ENCODE measurements around the gene C10orf62.
"Not testable (repeated sequence)": the region's sequence is repeated elsewhere in the genome, so short reads cannot be mapped to it uniquely, and the experiment has no call there.

C10orf62 gene

DNA sequence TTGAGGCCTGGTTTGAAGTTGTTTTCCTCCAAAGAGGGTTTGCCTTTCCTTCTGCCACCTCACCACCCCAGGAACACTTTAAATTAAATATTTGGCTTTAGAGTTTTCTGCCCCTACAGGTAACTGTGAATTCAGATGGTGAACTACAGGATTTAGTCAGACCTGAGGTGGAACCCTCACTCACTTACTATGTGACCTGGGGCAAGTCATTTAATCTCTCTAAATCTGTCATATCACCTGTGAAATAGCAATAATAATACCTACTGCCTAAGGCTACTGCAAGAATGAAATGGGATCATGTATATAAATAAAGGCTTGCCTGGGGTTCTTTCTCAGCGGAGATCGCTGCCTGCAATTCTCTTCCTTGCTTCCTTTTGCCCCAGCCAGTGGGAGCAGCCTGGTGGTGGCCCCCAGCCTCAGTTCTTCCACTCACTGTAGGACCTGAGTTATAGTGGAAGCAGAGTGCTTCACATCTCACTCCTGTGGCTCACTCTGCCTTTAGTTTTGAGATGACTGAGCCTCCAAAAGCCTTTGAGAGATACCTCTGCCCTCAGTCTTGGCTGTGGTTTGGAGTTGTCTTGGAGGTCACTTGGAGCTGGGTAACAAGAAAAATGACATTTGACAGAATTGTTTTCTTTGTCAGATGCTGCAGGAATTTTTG lies 23.1 kb upstream of the C10orf62 start:
- no peak for DNase-seq

DNA sequence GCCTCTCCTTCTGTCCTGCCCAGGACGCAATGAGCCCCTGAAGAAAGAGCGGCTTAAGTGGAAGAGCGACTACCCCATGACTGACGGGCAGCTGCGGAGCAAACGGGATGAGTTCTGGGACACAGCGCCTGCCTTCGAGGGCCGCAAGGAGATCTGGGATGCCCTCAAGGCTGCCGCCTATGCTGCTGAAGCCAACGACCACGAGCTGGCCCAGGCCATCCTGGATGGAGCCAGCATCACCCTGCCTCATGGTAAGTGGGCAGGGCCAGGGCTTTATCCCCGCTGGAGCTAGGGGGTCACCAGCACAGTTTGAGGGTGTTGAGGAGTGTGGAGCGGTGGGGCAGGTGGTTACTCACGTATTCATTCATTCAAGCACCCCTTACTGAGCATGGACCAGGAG lies 21.6 kb upstream of the C10orf62 start:
- no peak for DNase-seq

DNA sequence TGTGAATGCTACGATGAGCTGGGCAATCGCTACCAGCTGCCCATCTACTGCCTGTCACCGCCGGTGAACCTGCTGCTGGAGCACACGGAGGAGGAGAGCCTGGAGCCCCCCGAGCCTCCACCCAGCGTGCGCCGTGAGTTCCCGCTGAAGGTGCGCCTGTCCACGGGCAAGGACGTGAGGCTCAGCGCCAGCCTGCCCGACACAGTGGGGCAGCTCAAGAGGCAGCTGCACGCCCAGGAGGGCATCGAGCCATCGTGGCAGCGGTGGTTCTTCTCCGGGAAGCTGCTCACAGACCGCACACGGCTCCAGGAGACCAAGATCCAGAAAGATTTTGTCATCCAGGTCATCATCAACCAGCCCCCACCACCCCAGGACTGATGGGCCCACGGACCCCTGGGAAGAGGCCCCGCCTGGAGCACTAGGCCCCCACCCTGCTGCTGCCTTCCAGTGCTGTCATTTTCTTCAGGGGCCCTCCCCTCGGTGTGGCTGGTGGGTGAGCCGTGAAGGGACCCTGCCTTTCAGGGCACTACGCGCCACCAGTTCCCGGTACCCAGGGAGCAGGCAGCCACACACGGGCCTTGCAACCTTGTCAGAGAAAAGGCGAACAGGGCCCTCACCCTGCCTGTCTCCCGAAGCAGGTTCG lies 19.3 kb upstream of the C10orf62 start:
- DNase-seq: no peak

DNA sequence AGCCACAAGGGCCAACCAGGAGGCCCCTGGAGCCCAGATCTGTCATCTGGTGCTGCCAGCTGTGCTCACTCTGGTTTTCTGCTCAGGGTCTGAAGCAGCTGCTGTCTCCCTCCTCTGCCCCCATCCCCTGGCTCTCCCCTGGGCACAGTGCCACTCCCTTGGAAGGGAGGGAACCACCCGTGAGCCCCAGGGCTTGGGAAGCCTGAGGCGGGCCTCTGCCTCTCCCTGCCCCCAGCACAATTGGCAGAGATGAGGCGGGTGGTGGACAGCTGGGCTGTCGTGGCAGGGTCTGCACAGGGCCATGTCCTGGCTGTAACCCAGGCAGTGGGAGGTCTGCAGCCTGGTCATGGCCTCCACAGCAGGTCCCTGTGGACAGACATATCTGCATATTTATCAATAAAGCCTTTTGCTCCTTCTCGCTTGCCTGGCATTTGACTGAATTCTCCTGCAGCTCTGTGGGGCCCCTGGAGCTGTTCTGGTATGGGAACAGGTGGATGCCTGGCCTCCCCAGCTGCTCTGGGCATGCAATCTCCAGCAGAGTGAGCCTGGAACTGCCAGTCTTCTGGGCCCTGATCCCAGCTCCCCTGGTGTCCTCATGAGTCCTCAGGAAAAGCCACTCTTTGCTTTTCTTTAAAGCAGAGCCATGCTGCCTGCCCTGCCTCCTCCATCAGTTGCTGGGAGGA lies 18.6 kb upstream of the C10orf62 start:
- no peak for DNase-seq

DNA sequence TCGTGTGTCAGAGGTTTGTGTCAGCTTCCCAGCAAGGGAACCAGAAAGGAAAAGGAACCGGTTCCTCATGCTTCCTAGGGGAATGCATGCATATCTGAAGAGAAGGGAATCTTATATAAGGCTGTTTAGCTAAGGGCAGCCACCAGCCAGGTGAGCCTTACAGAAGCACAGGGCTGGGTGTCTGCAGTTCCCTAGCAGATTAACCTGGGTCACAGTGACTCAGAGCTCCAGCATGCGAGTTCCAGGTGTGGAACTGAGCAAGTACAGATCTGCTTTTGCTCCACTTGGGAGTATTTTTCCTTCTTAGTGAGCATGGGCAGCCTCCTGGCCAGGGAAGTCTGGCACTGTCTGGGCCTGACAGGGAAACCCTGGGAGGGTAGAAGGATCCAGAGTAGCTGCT lies 17.9 kb upstream of the C10orf62 start:
- DNase-seq: no peak

DNA sequence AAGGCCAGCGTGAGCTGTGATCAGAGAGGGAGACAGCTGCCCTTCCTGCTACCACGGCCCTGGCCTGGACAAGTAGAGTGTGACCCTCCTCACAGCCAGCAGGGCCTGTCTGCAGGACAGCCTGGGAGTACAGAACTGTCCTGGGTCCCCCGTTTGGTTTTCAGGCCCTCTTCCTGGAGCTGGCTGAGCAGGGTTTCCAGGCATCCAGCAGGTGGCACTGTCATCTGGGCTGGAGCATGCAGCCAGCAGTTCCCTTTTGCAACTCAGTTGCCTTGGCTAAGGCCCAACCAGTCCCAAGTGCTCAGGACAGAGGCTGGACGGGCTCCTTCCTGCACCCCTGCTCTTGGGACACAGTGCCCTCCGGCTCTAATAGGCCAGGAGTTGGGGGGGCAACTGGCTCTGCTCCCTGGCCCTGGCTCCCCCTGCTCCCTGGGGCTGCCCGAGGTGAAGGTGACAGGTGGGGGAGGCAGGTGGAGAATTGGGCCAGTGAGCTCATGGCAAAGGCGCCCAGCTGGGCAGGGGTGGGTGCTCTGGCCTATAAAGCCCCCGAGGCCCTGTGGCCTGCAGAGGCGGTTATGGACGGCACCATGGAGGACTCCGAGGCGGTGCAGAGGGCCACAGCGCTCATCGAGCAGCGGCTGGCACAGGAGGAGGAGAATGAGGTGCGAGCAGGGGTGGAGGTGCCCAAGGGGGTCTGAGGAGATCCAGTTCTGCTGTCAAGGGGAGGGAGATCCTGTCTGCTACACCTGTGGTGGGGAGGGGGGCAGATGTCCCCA lies 17.1 kb upstream of the C10orf62 start, which contains the start of gene ANKRD2:
ANKRD2 (plus strand) TSS at position 566 of the 776 bp plus-strand sequence; CDS start at position 576, 10 bp downstream.
- peak; percentile 4 to 34 for DNase-seq

DNA sequence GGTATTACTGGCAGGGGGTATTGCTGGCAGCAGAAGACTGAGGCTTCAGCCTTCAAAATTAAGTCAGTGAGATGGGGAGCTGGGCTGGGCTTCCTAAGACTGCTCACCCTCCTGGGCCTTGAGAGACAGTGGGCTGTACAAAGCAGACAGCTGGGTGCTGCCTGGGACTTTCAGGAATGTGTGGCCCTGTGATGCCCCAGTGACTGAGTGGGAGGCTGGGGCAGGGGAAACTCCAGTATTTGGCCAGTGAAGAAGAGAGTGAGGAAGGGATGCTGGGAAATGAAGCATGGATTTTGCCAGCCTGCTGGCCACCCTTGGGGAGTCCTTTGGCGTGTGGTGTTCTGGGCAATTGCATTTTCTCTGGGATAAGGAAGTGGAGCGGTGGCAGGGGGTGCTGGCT lies 16.5 kb upstream of the C10orf62 start:
- DNase-seq: no peak

DNA sequence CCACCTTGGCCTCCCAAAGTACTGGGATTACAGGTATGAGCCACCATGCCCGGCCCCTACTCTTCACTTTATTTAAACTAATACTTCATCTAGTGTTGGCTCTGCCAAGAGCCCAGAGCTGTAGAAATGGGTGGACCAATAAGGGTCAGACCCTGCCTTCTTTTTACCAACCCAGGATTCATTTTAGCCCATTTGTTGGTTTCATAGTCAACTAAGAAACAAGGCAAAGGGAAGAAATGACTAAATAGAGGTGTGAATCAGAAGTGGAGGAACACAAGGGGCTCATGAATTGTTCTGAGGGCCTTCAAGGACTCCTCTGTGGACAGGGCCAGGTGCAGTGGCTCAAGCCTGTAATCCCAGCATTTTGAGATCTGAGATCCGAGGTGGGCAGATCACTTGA lies 15.8 kb upstream of the C10orf62 start:
- DNase-seq: no peak

DNA sequence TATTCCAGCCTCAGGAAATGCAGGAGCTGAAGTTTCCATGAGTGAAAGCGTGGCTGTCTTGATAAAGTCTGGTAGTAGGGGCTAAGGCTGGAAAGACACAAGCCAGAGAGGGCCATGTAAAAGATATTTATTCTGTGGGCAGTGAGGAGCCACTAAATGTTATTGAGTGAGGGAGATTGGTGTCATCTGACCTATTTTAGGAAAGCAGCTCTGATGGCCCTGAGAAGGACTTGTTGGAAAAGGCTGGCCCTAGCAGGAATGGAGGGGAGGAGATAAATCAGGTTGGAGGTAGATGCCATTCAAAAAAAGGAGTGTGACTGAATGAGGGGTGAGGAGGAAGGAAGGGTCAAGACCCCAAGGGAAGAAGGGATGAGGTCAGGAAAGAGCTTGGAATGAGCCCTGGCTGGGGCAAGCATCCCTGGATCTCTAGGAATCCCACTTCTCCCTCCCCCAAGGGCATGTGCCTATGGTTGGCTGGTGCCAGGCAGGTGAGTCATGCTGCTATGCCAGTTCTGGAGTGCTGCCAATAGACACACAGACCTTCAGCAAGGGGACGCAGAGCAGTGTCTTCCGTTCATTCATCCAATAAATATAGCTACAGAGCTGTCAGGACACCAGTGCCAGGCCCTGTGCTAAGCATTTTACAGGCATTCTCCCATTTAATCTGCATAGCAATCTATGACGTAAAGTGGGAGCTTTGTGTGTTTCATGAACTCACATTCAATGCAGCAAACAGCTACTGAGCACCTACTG lies 15.0 kb upstream of the C10orf62 start:
- DNase-seq: peak in 1 of 2 donors; percentile 9

DNA sequence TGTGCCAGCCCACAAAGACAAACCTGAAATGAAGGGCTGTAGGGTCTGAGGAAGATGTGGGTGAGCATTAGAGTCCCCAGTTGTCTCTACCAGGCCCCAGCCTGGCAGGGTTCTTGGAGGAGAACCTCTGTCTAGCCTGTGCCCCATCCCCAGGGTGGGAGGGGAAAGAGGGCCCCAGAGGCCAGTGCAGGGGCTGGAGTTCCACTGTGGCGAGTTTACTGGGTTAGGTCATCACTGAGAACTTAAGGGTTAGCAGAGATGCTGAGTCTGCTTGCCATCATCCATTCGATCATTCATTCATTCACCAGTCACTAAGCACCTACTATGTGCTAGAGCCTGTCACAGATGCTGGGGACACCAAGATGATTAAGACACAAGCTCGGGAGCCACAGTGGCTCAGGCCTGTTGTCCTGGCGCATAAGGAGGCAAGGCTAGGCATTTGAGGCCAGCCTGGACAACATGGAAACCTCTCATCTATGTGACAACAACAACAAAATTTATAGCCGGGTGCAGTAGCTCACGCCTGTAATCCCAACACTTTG lies 14.3 kb upstream of the C10orf62 start:
- DNase-seq: no peak

DNA sequence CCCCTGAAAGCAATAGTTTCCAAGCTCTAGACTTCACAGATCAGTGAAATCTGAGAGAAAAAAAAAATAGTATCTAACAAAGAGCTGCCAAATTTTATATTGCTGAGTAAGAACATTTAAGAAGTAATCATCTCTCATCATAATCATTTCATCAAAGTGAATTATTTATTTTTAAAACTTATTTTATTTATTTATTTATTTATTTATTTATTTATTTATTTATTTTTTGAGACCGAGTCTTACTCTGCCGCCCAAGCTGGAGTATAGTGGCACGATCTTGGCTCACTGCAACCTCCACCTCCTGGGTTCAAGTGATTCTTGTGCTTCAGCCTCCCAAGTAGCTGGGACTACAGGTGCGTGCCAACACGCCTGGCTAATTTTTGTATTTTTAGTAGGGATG lies 13.0 kb upstream of the C10orf62 start:
- DNase-seq: not testable (repeated sequence)

DNA sequence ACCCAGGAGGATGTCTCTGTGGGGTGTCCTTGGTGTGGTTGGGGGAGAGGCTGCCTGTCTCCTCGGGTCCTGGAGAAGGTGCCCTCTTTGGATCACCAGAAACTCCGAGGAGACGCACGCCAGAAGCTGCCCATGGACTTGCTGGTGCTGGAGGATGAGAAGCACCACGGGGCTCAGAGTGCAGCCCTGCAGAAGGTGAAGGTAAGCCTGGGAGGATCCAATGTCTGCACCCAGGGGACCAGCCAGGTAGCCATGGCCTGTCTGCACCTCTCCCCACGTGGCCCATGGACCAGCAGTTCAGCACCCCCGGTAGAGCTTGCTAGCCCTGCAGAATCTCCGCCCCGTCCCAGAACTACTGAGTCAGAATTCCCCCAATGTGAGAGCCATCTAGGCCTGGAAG lies 11.8 kb upstream of the C10orf62 start:
- DNase-seq: no peak

DNA sequence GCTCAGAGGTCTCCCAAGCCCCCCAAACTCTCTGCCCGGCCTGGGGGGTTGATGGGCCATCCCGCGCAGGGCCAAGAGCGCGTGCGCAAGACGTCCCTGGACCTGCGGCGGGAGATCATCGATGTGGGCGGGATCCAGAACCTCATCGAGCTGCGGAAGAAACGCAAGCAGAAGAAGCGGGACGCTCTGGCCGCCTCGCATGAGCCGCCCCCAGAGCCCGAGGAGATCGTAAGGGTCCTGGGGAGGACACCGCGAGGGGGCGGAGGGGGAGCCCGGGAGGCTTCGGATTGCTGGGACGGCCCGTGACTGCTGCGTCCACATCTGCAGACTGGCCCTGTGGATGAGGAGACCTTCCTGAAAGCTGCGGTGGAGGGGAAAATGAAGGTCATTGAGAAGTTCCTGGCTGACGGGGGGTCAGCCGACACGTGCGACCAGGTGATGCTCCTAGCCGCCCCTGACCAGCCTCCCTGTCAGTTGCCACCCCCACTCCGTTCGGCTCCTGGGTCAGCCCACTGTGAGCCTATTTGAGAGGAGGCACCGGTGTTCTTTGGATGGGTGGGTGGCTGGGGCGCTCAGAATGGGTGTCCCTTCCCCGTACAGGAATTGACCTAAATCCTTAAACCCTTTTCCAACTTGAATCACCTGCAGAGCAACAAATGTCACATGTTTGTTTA lies 11.2 kb upstream of the C10orf62 start:
- DNase-seq: no peak

DNA sequence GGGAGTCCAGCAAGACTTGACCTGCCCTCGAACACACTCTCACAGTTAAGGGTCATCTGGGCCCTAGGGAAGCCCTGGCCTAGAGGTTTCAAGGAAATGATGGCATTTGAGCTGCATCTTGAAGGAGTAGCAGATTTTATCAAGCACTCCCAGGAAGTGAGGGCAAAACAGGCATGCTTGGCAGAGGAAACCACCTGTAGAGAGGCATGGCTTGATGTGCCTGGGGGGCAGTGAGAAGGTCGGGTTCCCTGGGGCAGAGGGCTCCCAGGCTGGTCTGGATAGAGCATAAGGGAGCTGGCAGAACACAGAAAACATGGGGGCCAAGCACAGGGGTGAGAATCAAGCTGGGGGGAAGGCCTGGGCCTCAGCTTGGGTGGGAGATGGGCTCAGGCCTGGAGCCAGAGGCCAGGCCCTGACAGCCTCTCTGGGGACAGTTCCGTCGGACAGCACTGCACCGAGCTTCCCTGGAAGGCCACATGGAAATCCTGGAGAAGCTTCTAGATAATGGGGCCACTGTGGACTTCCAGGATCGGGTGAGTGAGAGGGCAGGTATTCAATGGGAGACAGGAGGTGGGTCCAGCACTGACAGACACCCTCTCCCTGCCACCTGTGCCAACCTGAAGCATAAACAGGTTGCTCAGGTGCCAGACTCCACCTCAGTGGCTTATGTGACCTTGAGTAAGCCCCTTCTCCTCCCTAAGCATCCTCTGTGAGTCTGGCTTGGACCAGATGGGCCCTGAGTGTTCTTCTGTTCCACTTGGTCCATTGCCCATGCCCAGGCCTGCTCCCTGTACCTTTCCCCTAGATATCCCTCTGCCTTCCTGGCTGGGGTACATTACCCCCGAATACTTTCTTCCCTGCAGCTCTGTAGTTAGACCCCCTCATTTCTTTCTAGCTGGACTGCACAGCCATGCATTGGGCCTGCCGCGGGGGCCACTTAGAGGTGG lies 8.8 kb upstream of the C10orf62 start:
- no peak for DNase-seq

DNA sequence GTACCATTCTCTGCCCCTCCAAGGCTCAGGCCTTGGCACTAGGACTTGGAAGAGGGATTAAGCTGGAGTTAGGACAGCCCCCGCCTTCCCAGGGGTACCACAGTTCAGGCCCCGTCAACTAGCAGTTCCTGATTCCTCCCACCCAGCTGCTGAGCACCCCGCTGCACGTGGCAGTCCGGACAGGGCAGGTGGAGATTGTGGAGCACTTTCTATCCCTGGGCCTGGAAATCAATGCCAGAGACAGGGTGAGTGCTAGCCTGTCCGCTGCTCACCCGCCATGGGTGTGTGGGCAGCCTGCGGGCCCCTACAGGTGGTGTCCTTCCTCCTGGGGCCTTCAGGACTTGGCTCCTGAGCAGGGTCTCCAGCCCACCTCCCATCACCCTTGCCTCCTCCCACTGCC lies 7.4 kb upstream of the C10orf62 start:
- DNase-seq: no peak

DNA sequence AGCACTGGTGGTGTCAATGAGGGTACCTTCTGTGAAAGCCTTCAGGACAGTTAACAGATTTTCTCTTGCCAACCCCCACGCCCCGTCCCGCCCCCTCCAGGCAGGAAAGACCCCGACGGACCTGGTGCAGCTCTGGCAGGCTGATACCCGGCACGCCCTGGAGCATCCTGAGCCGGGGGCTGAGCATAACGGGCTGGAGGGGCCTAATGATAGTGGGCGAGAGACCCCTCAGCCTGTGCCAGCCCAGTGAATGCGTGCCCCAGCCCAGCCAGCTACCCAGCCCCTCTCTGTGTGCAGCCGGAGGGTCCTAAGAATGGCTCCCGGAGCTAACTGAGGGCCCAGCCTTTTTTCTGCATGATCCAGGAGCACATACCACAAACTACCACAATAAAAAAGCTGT lies 6.0 kb upstream of the C10orf62 start:
- no peak for DNase-seq

DNA sequence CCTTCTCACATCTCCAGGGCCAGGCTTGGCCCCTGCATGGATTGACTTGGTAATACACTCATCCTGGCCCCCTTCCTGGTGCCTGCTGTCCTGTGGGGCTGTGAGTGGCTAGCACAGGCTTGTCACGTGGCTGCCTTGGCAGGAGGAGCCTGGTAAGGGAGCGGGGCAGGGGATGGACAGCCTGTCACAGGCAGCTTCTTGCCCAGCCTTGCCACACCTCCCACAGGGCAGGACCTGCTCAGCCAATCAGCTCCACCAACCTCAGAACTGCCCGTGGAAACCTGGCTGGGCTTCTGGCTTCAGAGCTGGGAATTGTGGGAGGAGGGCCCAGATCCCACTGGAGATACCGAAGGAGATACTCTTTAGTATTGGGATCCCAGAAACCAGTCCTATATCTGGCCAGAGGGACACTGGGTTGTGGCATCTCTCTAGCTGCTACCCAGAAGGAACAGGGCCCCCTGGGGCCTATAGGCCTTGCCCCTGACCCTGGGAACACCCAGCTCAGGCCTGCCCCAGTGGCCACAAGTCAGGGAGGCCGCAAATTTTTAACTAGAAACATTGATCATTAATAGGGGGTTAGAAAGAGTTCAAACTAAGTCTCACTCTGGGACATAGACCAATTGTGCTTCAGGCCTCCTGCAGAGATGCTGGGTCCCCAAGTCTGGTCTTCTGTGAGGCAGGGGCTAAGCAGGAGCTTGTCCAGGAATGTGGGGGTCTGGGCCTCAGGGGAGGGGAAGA lies 5.3 kb upstream of the C10orf62 start, which contains the start of gene HOGA1:
HOGA1 (plus strand) TSS at position 330 of the 738 bp plus-strand sequence; CDS start at position 645, 315 bp downstream.
- DNase-seq: no peak

DNA sequence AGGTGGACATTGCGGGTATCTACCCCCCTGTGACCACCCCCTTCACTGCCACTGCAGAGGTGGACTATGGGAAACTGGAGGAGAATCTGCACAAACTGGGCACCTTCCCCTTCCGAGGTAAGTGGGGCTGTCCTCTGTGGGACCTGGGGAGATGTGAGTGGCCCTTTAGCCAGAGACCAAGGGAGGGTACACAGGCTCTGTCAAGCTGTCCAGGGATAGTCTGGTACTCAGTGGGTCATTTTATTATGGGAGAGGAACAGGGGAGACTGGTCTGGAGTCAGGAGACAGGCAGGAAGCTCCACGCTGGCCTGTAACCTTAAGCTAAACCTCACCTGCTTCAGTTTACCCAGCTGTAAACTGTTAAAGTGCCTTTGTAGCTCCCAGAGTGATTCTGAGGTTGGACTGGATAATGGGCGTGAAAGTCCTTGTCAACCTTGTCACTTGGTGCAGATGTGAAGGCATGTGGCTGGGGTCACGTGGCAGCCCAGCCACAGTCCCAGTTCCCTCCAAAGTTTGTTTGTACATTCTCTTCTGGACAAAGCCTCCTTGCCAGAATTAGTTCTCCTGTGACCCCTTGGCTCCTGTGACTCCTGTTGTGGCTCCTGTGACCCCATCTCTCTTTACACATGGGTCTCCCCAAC lies 4.6 kb upstream of the C10orf62 start:
- DNase-seq: no peak

DNA sequence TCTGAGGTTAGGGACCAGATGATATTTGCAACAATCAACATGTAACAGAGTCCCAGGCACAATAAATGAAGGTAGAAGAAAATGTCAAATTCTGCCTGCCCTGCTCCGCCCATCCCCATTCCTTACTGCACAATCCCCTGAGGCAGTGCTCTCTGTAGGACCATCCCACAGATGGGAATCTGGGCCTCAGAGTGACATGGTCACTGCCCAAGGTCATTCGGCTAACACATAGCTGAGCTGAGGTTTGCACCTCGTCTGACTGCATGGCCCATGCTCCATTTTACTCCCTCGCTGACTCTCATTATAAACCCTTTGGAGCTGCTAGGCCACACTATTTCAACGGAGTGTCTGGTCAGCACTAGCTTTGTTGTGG lies 4.1 kb upstream of the C10orf62 start:
- no peak for DNase-seq

Measured in bone marrow (tissue), 2 donors.